GM18508 (cell line): Measurements from ENCODE around the gene BCL11A.

ENCODE experiments used
- ATAC-seq: cut with Tn5 transposase; IDR thresholded peaks from one replicate; pipeline ENCODE4 v1.9.1; 2021; ENCODE audit warnings: moderate number of reproducible peaks; ENCODE audit not compliant: insufficient read depth, unreplicated experiment

The BCL11A gene

GRCh38 chr2:60548311-60548710 is 5.1 kb downstream of the BCL11A start:
- ATAC-seq: no peak

DNA sequence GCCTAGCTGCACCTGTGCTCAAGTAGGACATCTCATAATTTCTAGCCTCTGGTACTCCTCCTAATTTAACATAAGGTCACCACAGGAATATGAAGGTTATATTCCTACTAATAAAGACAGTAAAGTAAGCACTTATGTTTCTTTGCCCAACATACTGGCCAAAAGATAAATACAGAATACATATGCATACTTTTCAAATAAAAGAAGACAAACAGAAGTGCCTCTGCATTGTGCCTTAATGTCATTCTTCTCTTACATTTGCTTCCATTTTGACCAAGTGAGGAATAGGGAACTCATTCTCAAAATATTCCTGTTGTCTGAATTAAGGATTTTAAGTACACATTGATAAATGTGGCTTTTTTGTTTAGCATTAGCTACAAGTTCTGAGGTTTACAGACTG is 5.6 kb downstream of the BCL11A start:
- no peak for ATAC-seq

GRCh38 chr2:60546756-60547420 is 6.6 kb downstream of the BCL11A start:
- no peak for ATAC-seq

- no peak for ATAC-seq
Measured at GRCh38 chr2:60544954-60545560, 8.4 kb downstream of the BCL11A start.

DNA sequence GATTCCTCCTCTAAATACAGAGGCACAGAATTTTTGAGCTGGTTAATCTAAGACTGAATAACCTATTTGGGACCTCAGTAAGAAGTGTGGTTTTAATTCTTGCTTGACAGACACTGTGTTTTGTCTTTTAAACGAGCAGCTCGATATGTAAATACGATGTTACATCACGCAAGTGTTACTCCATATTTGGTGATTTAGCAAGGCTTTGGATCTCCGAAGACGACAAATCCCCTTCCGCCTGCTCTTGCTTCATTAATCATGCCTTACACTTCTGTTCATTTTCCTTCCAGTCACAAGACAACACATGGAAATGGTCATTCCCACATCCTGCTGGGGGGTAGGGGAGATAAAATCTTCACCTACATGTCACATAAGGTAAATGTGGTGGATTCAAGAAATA is 9.4 kb downstream of the BCL11A start:
- ATAC-seq: no peak

- ATAC-seq: no peak
Measured at GRCh38 chr2:60541056-60541651, 12.3 kb downstream of the BCL11A start.

- no peak for ATAC-seq
Measured at GRCh38 chr2:60540074-60540473, 13.4 kb downstream of the BCL11A start.

DNA sequence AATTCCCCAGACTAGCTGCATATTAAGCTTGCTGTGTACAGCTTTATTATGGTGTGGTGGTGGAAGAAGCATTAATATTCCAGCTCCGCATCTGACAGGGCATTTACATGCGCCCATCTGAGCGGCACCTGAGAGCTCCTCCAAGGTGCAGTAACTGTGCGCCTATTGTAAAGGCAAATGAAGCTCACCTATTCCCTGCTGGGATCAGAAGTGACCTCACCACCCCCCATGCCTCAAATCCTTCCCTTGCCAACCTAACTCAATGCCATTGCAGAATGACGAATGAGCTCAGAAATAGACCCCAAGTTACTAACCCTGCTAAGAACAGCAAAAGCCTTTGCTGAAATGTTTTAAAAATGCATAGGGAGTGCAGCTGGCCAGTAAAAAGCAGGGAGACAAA is 14.3 kb downstream of the BCL11A start:
- ATAC-seq: no peak

GRCh38 chr2:60538101-60538500 is 15.4 kb downstream of the BCL11A start:
- no peak for ATAC-seq

DNA sequence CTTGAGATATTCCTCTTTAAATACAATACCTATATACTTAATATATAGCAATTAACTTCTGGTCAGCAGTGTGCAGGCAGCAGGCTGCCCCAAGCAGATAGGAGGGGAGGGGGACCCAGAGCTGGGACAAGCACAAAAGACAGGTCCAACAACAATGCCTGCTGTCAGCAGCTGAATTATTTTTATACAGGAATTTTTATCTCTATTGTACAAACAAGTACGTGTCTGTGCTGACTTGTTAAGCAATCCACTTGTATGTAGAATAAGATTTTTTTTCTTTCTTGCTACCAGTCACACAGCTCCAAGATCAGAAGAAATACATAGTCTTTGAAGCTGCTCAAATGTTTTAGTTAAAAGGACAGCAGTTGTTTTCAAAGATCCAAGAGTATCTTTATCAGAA is 16.7 kb downstream of the BCL11A start:
- ATAC-seq: no peak

- peak; percentile 54 for ATAC-seq
Measured at GRCh38 chr2:60535685-60536312, 17.7 kb downstream of the BCL11A start.

DNA sequence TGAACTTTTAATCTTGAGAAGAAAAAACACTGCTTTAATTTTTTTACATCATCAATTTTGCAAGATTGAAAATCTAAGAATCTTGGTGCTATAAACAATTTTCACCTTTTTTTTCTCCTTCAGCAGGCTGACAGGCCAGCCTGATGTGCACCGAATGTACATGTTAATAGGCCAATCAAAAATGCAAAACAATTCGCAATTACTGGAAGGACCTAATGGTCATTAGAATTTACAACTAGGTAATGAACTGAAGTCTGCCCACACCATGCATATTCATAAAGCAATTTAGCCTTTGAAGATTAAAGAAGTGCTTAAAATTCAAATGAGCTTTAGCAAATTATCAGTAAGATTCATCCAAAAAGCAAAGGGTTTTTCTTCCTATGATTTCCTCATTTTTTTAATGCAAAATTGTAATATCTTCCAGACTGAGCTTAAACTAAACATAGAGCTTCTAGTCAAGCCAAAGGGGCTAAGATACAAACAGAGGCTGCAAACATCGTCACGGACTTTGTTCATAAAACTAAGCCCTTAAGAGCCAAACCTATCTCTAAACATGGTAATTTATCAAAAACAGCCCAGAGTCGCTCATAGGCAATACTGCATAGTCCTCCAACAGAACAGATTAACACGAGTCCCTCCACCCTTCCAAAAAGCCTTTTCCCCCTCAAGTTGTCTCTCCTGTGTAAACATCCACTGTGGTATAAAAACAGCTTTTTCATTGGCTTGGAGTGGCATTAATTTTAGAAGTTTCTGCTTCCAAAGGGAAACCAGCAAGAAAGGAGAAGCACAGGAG is 18.4 kb downstream of the BCL11A start:
- ATAC-seq: no peak

DNA sequence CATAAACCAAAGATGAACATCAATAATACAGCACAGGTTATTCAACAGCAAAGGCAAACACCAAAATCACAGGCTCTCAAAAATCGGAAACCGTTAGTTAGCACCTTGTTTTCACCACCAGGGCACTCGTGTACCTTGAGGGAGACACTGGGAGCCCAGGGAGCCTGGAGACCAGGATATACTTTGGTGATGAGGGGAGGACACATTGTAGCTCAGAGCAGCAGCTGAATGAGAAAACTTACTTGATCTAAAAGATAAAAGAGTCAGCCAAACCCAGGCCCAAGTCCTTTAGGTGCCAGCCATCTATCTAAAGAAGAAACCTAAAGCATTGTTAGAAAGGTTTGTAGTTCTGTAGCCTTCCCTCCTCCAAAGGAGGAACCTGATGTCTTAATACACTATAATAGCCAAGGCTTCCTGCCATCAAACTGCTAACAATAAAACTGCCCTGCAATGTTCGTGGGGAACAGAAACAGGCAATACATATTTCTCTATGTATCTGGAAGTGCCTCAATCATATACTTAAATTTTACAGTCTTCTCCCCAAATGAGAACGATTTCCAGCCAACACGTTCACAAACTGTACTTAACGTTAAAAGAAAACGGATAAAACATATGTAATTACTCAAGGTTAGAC is 19.3 kb downstream of the BCL11A start:
- no peak for ATAC-seq

GRCh38 chr2:60533101-60534051 is 20.1 kb downstream of the BCL11A start:
- ATAC-seq: no peak

DNA sequence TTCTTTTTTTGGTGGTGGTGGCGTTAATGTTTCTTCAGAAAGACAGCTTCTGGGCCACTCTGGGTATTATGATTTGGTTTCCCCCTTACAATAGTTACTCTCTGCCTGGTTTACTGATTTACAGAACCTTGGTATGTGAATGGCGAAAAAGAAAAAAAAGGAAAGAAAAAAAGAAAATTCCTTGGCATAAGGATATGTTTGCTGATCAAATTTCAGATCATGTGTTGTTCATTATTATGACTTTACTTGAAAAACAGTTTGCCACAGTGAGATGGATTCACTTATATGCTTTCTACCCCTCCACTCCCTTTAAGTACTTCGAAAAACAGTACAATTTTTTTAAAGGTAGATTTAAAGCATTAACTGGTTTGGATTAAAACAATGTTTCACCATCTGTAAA is 21.0 kb downstream of the BCL11A start:
- ATAC-seq: no peak

DNA sequence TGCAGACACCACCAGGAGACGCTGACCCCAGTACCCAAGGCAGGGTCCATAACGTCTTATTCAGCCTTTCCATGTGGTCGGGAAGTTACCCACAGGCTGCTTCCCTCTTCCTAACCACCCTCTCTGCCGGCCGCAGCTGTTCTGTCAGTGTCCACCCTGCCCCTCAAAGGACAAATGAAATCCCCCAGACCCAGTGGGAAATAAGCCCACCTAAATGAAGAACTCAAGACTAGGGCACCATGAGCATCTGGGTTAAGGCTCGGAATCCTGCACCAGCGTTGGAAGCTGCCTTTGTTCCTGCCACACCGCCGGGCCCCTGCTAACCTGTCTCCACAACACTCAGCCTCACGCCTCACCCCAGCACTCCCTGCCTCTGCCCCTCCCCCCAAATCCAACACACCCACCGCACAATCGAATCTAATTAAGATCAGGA is 21.7 kb downstream of the BCL11A start:
- no peak for ATAC-seq

GRCh38 chr2:60530660-60531281 is 22.7 kb downstream of the BCL11A start:
- no peak for ATAC-seq

- ATAC-seq: no peak
Measured at GRCh38 chr2:60529785-60530627, 23.4 kb downstream of the BCL11A start.
